A549 treated with ZK216348 at 1 μM for 4 hours (cell line): ENCODE measurements around the gene NUP37. TPM values are rescaled to one million over a fixed set of nuclear protein-coding genes. Genes with fewer than 3 reads are reported as not detected.

Experiments used
- total RNA-seq: library from RNA; stranded (reverse); fragments of 200-300 nt; extraction: Qiagen RNA extraction; gene quantifications from 5 replicates; pipeline ENCODE4 v1.2.3, GENCODE V29; 2022; ENCODE audit warnings: low read depth

Gene NUP37
- total RNA-seq = 59.2 to 85.3 TPM (median 68.3 TPM) in 5 replicates

GRCh38 chr12:102119674-102120563, at the start of gene NUP37, which contains the start of gene PARPBP:
TSS of gene NUP37 (minus strand) at chr12:102120114. CDS start at chr12:102118518, 1,596 bp downstream.
TSS of gene PARPBP (plus strand) at chr12:102120183. CDS start at chr12:102123889, 3,706 bp downstream.

GRCh38 chr12:102061560-102062418, 58.1 kb downstream of the NUP37 start, which contains the start of gene WASHC3:
TSS of gene WASHC3 (minus strand) at chr12:102061991. CDS start at chr12:102061962, 29 bp downstream.

Other genes with a start within 250 kb of the NUP37 start
- gene DRAM1, start 242.5 kb downstream of the NUP37 start, total RNA-seq = 19.7 to 27.1 TPM (median 20.8 TPM) in 5 replicates
- 27.5 to 42.6 TPM (median 30.4 TPM) in 5 replicates for gene WASHC3, start 58.1 kb downstream of the NUP37 start, total RNA-seq
- gene PARPBP, start 69 bp upstream of the NUP37 start, total RNA-seq = 13.7 to 23.6 TPM (median 21.6 TPM) in 5 replicates
- not detected in 5 replicates for gene PMCH, start 77.7 kb upstream of the NUP37 start, total RNA-seq